H1 (cell line): ENCODE data around the gene MCC.

ENCODE experiments used
- CTCF ChIP-seq, 3 experiments: IDR thresholded peaks; 1 replicate in 2 of 3; 2 replicates in 1 of 3; pipeline versions ENCODE4 v1.5.1 to v1.6.1; 2011; ENCODE audit warnings: low read length in 3 of 3, mild to moderate bottlenecking in 3 of 3, inconsistent platforms in 2 of 3, low read depth in 1 of 3, moderate library complexity in 1 of 3; ENCODE audit not compliant: insufficient read depth in 1 of 3; ENCODE audit errors: control extremely low read depth in 1 of 3
- GABPA ChIP-seq: IDR thresholded peaks from 2 replicates; pipeline ENCODE4 v1.6.1; 2011; ENCODE audit warnings: mild to moderate bottlenecking, low read length, moderate library complexity, borderline replicate concordance; ENCODE audit not compliant: insufficient read depth
- MAFK ChIP-seq: IDR thresholded peaks from 2 replicates; pipeline ENCODE4 v1.6.1; 2012; ENCODE audit warnings: low read depth, mild to moderate bottlenecking, improper control_type of control experiment, low read length
- POLR2A ChIP-seq, 2 experiments: IDR thresholded peaks; 1 replicate in 1 of 2; 2 replicates in 1 of 2; pipeline ENCODE4 v1.6.1; 2011; ENCODE audit warnings: low read depth in 2 of 2, low read length in 2 of 2, mild to moderate bottlenecking in 2 of 2; ENCODE audit errors: control extremely low read depth in 1 of 2
- RAD21 ChIP-seq, 2 experiments: IDR thresholded peaks in 1 of 2; conservative IDR thresholded peaks in 1 of 2; 2 replicates each; pipeline ENCODE4 v1.6.1; 2011; ENCODE audit warnings: low read depth in 2 of 2, low read length in 2 of 2, improper control_type of control experiment in 1 of 2, inconsistent platforms in 1 of 2, mild to moderate bottlenecking in 1 of 2, moderate library complexity in 1 of 2
- TAF1 ChIP-seq: IDR thresholded peaks from 2 replicates; pipeline ENCODE4 v1.6.1; 2011; ENCODE audit warnings: mild to moderate bottlenecking, low read depth, low read length
- TEAD4 ChIP-seq: IDR thresholded peaks from 2 replicates; pipeline ENCODE4 v1.6.1; 2012; ENCODE audit warnings: low read depth, low read length, inconsistent platforms, mixed read lengths
- USF2 ChIP-seq: IDR thresholded peaks from 2 replicates; pipeline ENCODE4 v1.6.1; 2011; ENCODE audit warnings: low read length, improper control_type of control experiment

- TF ChIP-seq USF2 (no peak), TEAD4 (no peak), MAFK (no peak), GABPA (no peak), TAF1 (no peak), POLR2A (IDR thresholded peaks at IDR 0.05; ENCODE audit: control extremely low read depth in 1 of 2, low read depth in 2 of 2, low read length in 2 of 2) (no peak), CTCF (IDR thresholded peaks at IDR 0.05; ENCODE audit: control extremely low read depth in 1 of 3, insufficient read depth in 1 of 3, low read depth in 1 of 3, low read length in 3 of 3) (no peak), RAD21 (IDR thresholded peaks at IDR 0.05 in 1 of 2, conservative IDR thresholded peaks at IDR 0.05 in 1 of 2; ENCODE audit: low read depth in 2 of 2, low read length in 2 of 2) (no peak)
Observed at GRCh38 chr5:113478691-113479090, 9.6 kb downstream of the MCC start.
